K562 (cell line): ENCODE results near the gene PRSS56. TPM values are rescaled to one million over a fixed set of nuclear protein-coding genes. Genes with fewer than 3 reads are reported as not detected.

Source experiments
- ATAC-seq: fragments of 200-7000 bp; cut with Tn5 transposase; 3 replicates; pipeline ENCODE4 v1.9.1; 2020; ENCODE audit warnings: moderate library complexity
- BruUV-seq: library from RNA; stranded (reverse); fragments of 400-500 nt; replicated peaks from 2 replicates; lab custom pipeline; 2021; lab: Mats Ljungman, UMichigan
- CTCF ChIA-PET: fragments of 300-600 bp; formaldehyde crosslinking; extraction: SDS; loops from one replicate; lab custom pipeline; 2021; ENCODE audit warnings: low intra/inter-chr PET ratio; lab: Yijun Ruan, JAX
- POLR2A ChIA-PET: fragments of 300-600, 350-650 bp; sonication (Branson Sonifier 250); formaldehyde crosslinking; extraction: SDS; loops from one replicate; lab custom pipeline; 2021; ENCODE audit warnings: antibody characterized with exemption, inconsistent platforms; lab: Yijun Ruan, JAX
- DNase-seq, 4 experiments: peaks; one replicate each; pipeline versions ENCODE4 v3.0.0 to v3.0.0-alpha.2; 2011 to 2018; ENCODE audit warnings: low spot score in 3 of 4, mixed read lengths in 3 of 4; ENCODE audit errors: extremely low read depth in 1 of 4
- FAIRE-seq: peaks from 2 replicates; lab custom pipeline; 2011; peaks lifted over from hg19 to GRCh38; lab: Jason Lieb, UNC
- H2AFZ ChIP-seq: 2 replicates; pipeline ENCODE4 v1.6.0; 2011; ENCODE audit warnings: low read depth, low read length, control low read depth, inconsistent platforms
- H3K27ac ChIP-seq: fragments of 200-600 bp; 3 replicates; pipeline ENCODE4 v1.8.0; 2011; ENCODE audit warnings: low read depth, mild to moderate bottlenecking, control low read depth, inconsistent platforms, low read length, moderate library complexity, mixed read lengths; ENCODE audit errors: extremely low read depth
- H3K27me3 ChIP-seq, 2 experiments: fragments of 300-600 bp in 1 of 2; 2 replicates in 1 of 2; 3 replicates in 1 of 2; pipeline versions ENCODE4 v1.6.0 to v1.8.0; 2011; ENCODE audit warnings: inconsistent platforms in 2 of 2, low read length in 2 of 2, mild to moderate bottlenecking in 1 of 2, mixed read lengths in 1 of 2, moderate library complexity in 1 of 2; ENCODE audit not compliant: control insufficient read depth in 2 of 2, insufficient read depth in 2 of 2
- H3K36me3 ChIP-seq: fragments of 300-600 bp; 3 replicates; pipeline ENCODE4 v1.8.0; 2011; ENCODE audit warnings: mild to moderate bottlenecking, low read length, inconsistent platforms; ENCODE audit not compliant: control insufficient read depth, insufficient read depth
- H3K4me1 ChIP-seq, 2 experiments: fragments of 200-600 bp in 1 of 2; replicated peaks in 1 of 2; 2 replicates in 1 of 2; 3 replicates in 1 of 2; pipeline versions ENCODE4 v1.5.1 to v1.8.0; 2011; ENCODE audit warnings: inconsistent platforms in 2 of 2, low read length in 2 of 2, mild to moderate bottlenecking in 1 of 2, mixed read lengths in 1 of 2, moderate library complexity in 1 of 2; ENCODE audit not compliant: control insufficient read depth in 2 of 2, insufficient read depth in 2 of 2
- H3K4me2 ChIP-seq: 2 replicates; pipeline ENCODE4 v1.6.1; 2011; ENCODE audit warnings: low read length, control low read depth, inconsistent platforms, mixed read lengths; ENCODE audit not compliant: insufficient read depth
- H3K4me3 ChIP-seq: fragments of 200-600 bp; sonication (generic), shearing (Covaris generic); 2 replicates; pipeline ENCODE4 v1.5.1; 2016; ENCODE audit warnings: control low read depth, inconsistent platforms
- H3K79me2 ChIP-seq: fragments of 200-600 bp; 3 replicates; pipeline ENCODE4 v1.8.0; 2011; ENCODE audit warnings: low read length, inconsistent platforms; ENCODE audit not compliant: control insufficient read depth, insufficient read depth
- H3K9ac ChIP-seq, 2 experiments: 2 replicates each; pipeline versions ENCODE4 v1.6.0 to v1.6.1; 2011; ENCODE audit warnings: low read depth in 2 of 2, low read length in 2 of 2, control low read depth in 1 of 2, inconsistent platforms in 1 of 2, mild to moderate bottlenecking in 1 of 2, mixed read lengths in 1 of 2; ENCODE audit not compliant: insufficient read depth in 1 of 2
- H3K9me1 ChIP-seq: one replicate; pipeline ENCODE4 v1.6.0; 2011; ENCODE audit warnings: inconsistent platforms, mild to moderate bottlenecking, low read length, moderate library complexity; ENCODE audit not compliant: control insufficient read depth, insufficient read depth
- H3K9me3 ChIP-seq: replicated peaks from 2 replicates; pipeline ENCODE4 v1.5.1; 2011; ENCODE audit warnings: low read depth, low read length, inconsistent platforms; ENCODE audit not compliant: control insufficient read depth, insufficient read depth
- H4K20me1 ChIP-seq: replicated peaks from 2 replicates; pipeline ENCODE4 v1.6.1; 2011; ENCODE audit warnings: low read length, inconsistent platforms, mixed read lengths; ENCODE audit not compliant: control insufficient read depth, insufficient read depth
- ADNP ChIP-seq: fragments of 200-800 bp; sonication (Bioruptor generic); IDR thresholded peaks from 2 replicates; pipeline ENCODE4 v1.6.1; 2016; ENCODE audit warnings: missing genetic modification characterization, missing compliant biosample characterization
- CCAR2 ChIP-seq: fragments of 200-400 bp; formaldehyde crosslinking; IDR thresholded peaks from 2 replicates; pipeline ENCODE4 v1.6.1; 2017; ENCODE audit warnings: mild to moderate bottlenecking, low read depth, low read length
- KDM4B ChIP-seq, 2 experiments: fragments of 450-650 bp in 1 of 2; sonication (generic) in 1 of 2; IDR thresholded peaks; 2 replicates each; pipeline ENCODE4 v1.6.1; 2016 to 2017; ENCODE audit warnings: borderline replicate concordance in 2 of 2, antibody characterized with exemption in 1 of 2, low read depth in 1 of 2, mild to moderate bottlenecking in 1 of 2
- SMARCE1 ChIP-seq: fragments of 450-650 bp; IDR thresholded peaks from 2 replicates; pipeline ENCODE4 v1.7.1; 2016; ENCODE audit warnings: mild to moderate bottlenecking
- ZNF639 ChIP-seq, 2 experiments: fragments of 200-800 bp in 1 of 2; sonication (Bioruptor generic) in 1 of 2; sonication (generic) in 1 of 2; formaldehyde crosslinking in 1 of 2; IDR thresholded peaks in 1 of 2; conservative IDR thresholded peaks in 1 of 2; 2 replicates each; pipeline versions ENCODE4 v1.5.0 to v1.6.1; 2016 to 2020; ENCODE audit warnings: missing compliant biosample characterization in 1 of 2, missing genetic modification characterization in 1 of 2, missing genetic modification reagents in 1 of 2
- ZNF785 ChIP-seq: fragments of 250-450 bp; sonication (Bioruptor Pico); IDR thresholded peaks from 2 replicates; pipeline ENCODE4 v1.4.0; 2020; ENCODE audit warnings: mild to moderate bottlenecking
- WGBS: fragments of 100-300 bp; shearing (Covaris generic); methylation state at CpG from one replicate; pipeline ENCODE4 v1.1.6; 2016; ENCODE audit warnings: low coverage, mixed read lengths; ENCODE audit not compliant: insufficient coverage; ENCODE audit errors: missing lambda C conversion rate; 5-methylcytosine and 5-hydroxymethylcytosine counted together
- in situ Hi-C: fragments of 300-500 bp; cut with MboI; formaldehyde crosslinking; loops from 4 replicates; pipeline ENCODE4 v1.15.0; 2018; ENCODE audit warnings: inconsistent platforms, mixed read lengths
- intact Hi-C: fragments of 100-400 bp; cut with micrococcal nuclease; formaldehyde crosslinking; loops from 2 replicates; pipeline ENCODE4 v1.14.2; 2022
- polyA plus RNA-seq, 8 experiments: library from polyadenylated mRNA; depleted of rRNA in 4 of 8; stranded (reverse) in 5 of 8; unstranded in 3 of 8; fragments of >200 nt; fragmentation: Nextera tagmentation in 2 of 8; fragmentation: Illumina TruSeq in 1 of 8; extraction: Ambion mirVana in 2 of 8; extraction: Trizol in 1 of 8; gene quantifications; 2 replicates each; pipeline versions ENCODE4 v1.2.1 to v1.2.3, GENCODE V29; 2011 to 2014; ENCODE audit warnings: inconsistent platforms in 1 of 8, missing spikeins in 1 of 8
- total RNA-seq, 7 experiments: library from RNA; depleted of rRNA in 6 of 7; stranded (reverse); fragments of >200 nt in 6 of 7; fragmentation: Illumina TruSeq in 2 of 7; extraction: Trizol in 2 of 7; gene quantifications; 2 replicates each; pipeline versions ENCODE4 v1.2.1 to v1.2.3, GENCODE V29; 2011 to 2021; ENCODE audit warnings: low replicate concordance in 1 of 7

Gene PRSS56
- total and polyA plus RNA-seq, 9 of the 15 experiments (the other 6 are each of a cell fraction or from before 2014, with no cell fraction given), result not detected

- TF ChIP-seq ZNF639 (CRISPR knock-in tag; conservative IDR thresholded peaks at IDR 0.05 in 1 of 2, IDR thresholded peaks at IDR 0.05 in 1 of 2) (no peak), ADNP (no peak)
Measured at GRCh38 chr2:232486558-232487384, 33.4 kb upstream of the PRSS56 start (continued).

GRCh38 chr2:232487385-232488096 lies 32.6 kb upstream of the PRSS56 start, which contains the start of gene ECEL1:
ECEL1 (minus strand) TSS chr2:232487834; CDS start chr2:232486653, 1,181 bp downstream.
- POLR2A ChIA-PET, result no interaction called here
- no peak for DNase-seq
- FAIRE-seq, result no peak
- no peaks in the 10 kb centered on the region for H3K9me1 ChIP-seq
- ATAC-seq, result no peak
- no CpG with 5 or more reads among the region's 102 CpGs for WGBS
- H2AFZ ChIP-seq, result no peak within 1 kb of the TSS
- no TSS peak for BruUV-seq
- H4K20me1 ChIP-seq, result no peaks in the 10 kb centered on the region
- no peak for TF ChIP-seq CCAR2
- no peak for TF ChIP-seq KDM4B (IDR thresholded peaks at IDR 0.05; ENCODE audit: borderline replicate concordance in 2 of 2, low read depth in 1 of 2)
- TF ChIP-seq SMARCE1, result no peak
- TF ChIP-seq ZNF785, result no peak
- H3K79me2 ChIP-seq, result no peaks in the 10 kb centered on the region
- no peak within 1 kb of the TSS for H3K27ac ChIP-seq
- CTCF ChIA-PET, result no interaction called here
- H3K4me1 ChIP-seq, result no peaks in the 10 kb centered on the region
- H3K9me3 ChIP-seq, result no peaks in the 10 kb centered on the region
- H3K27me3 ChIP-seq, result peaks cover 0 to 10% of the 10 kb centered on the region in 2 experiments; a peak in 2 of 5 replicates
- in situ Hi-C loops (no loop called here), intact Hi-C loops (no loop called here)
- H3K36me3 ChIP-seq, result no peaks in the 10 kb centered on the region
- no peak within 1 kb of the TSS for H3K4me2 ChIP-seq
- H3K9ac ChIP-seq, result no peak within 1 kb of the TSS
- no peak within 1 kb of the TSS for H3K4me3 ChIP-seq
